ENCODE measurements around the gene IGLON5. TPM values are rescaled to one million over a fixed set of nuclear protein-coding genes. Genes with fewer than 3 reads are reported as not detected.

Gene IGLON5
- total RNA-seq, 2 donors from 2014 or later: 12.6 TPM; not detected in 1

GRCh38 chr19:51331193-51331592, 19.7 kb downstream of the IGLON5 start:
- WGBS: 79% methylated on average over 3 of the region's 3 CpGs
- Histone ChIP-seq H3K4me1 (replicated peaks) (no peaks in the 10 kb centered on the region), H3K9me3 (no peaks in the 10 kb centered on the region), H3K36me3 (no peaks in the 10 kb centered on the region), H3K4me3 (no peak overlapping the region), H3K27ac (no peak overlapping the region), H3K27me3 (replicated peaks; ENCODE audit: insufficient read depth) (peaks cover 14% of the 10 kb centered on the region)
- DNase-seq (ENCODE audit: low spot score): no peak
- intact Hi-C loops (cut with DNase I): no loop called here
- TF ChIP-seq CTCF (IDR thresholded peaks at IDR 0.05) (no peak), POLR2AphosphoS5 (IDR thresholded peaks at IDR 0.05) (no peak), POLR2A (IDR thresholded peaks at IDR 0.05) (no peak)

GRCh38 chr19:51331716-51332115, 20.3 kb downstream of the IGLON5 start:
- TF ChIP-seq POLR2A (IDR thresholded peaks at IDR 0.05) (no peak), CTCF (IDR thresholded peaks at IDR 0.05) (no peak), POLR2AphosphoS5 (IDR thresholded peaks at IDR 0.05) (no peak)
- WGBS: 94% methylated on average over 6 of the region's 6 CpGs
- intact Hi-C loops (cut with DNase I): no loop called here

GRCh38 chr19:51333836-51334460, 22.5 kb downstream of the IGLON5 start:
- peaks cover 4% of the 10 kb centered on the region for H3K27me3 ChIP-seq (replicated peaks; ENCODE audit: insufficient read depth)
- no peaks in the 10 kb centered on the region for H3K4me1 ChIP-seq (replicated peaks)
- TF ChIP-seq POLR2A (IDR thresholded peaks at IDR 0.05) (no peak), CTCF (IDR thresholded peaks at IDR 0.05) (no peak), POLR2AphosphoS5 (IDR thresholded peaks at IDR 0.05) (no peak)
- no peak overlapping the region for H3K4me3 ChIP-seq
- DNase-seq (ENCODE audit: low spot score): no peak
- intact Hi-C loops (cut with DNase I): no loop called here
- no peaks in the 10 kb centered on the region for H3K36me3 ChIP-seq
- H3K27ac ChIP-seq: no peak overlapping the region
- WGBS: 91% methylated on average over 13 of the region's 13 CpGs
- H3K9me3 ChIP-seq: no peaks in the 10 kb centered on the region

More at GRCh38 chr19:51331716-51332115, 20.3 kb downstream of the IGLON5 start:
- H3K27ac ChIP-seq: no peak overlapping the region
- H3K36me3 ChIP-seq: no peaks in the 10 kb centered on the region
- no peaks in the 10 kb centered on the region for H3K9me3 ChIP-seq
- peaks cover 11% of the 10 kb centered on the region for H3K27me3 ChIP-seq (replicated peaks; ENCODE audit: insufficient read depth)
- no peaks in the 10 kb centered on the region for H3K4me1 ChIP-seq (replicated peaks)
- DNase-seq (ENCODE audit: low spot score): no peak
- H3K4me3 ChIP-seq: no peak overlapping the region

- Histone ChIP-seq H3K27me3 (replicated peaks; ENCODE audit: insufficient read depth) (no peaks in the 10 kb centered on the region), H3K4me1 (replicated peaks) (no peaks in the 10 kb centered on the region), H3K36me3 (no peaks in the 10 kb centered on the region), H3K4me3 (no peak overlapping the region), H3K27ac (no peak overlapping the region), H3K9me3 (no peaks in the 10 kb centered on the region)
- WGBS: 95% methylated on average over 6 of the region's 13 CpGs
- TF ChIP-seq POLR2AphosphoS5 (IDR thresholded peaks at IDR 0.05): no peak
- no peak for TF ChIP-seq CTCF (IDR thresholded peaks at IDR 0.05)
- no peak for TF ChIP-seq POLR2A (IDR thresholded peaks at IDR 0.05)
- intact Hi-C loops (cut with DNase I): loop anchor here (5.0 kb wide), 3 partner anchors 55 to 320 kb away; partner anchors contain the start of genes C19orf84 and ZNF175
- no peak for DNase-seq (ENCODE audit: low spot score)
Measured at GRCh38 chr19:51337141-51337860, 25.9 kb downstream of the IGLON5 start.

All from prostate gland (tissue), 2 donors.